COLO668 (cell line): ENCODE measurements around the gene OR4D11.
"Not testable (repeated sequence)": the region's sequence is repeated elsewhere in the genome, so short reads cannot be mapped to it uniquely, and the experiment has no call there.

Experiments
- DNase-seq: peaks from one replicate; lab custom pipeline; 2025; ENCODE audit not compliant: unreplicated experiment; lab: John Stamatoyannopoulos, UW

The OR4D11 gene

DNA sequence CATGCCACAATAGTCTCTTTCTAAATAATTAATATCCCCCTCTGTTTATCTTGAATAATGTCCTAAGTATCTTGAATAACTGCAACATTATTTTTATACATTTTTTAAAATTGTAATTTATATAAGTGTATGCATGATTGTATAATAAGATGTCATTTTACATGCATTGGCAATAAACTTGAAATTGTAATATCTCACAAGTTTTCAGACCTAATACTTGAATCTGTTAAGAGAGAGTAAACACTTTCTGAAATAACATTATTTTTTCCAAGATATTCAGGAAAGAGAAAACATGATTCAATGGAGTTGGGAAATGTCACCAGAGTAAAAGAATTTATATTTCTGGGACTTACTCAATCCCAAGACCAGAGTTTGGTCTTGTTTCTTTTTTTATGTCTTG lies at the start of gene OR4D11:
OR4D11 (plus strand) TSS at position 301 of the 400 bp plus-strand sequence; CDS start at position 301, 0 bp downstream.
- no peak for DNase-seq

DNA sequence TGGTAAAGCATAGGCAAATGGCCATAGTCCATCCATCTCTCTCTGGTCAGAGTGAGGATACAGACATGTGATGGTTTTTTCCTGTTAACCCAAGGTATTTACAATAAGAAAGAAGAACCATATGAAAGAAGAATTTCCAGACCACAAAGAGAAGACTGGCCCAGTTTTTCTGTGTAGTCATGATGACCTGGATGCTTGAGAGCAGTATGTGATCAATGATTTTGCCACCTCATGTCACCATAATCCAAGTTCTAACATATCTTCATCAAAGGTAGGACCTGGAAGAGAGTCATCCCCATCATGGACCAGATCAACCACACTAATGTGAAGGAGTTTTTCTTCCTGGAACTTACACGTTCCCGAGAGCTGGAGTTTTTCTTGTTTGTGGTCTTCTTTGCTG lies 46.7 kb upstream of the OR4D11 start, which contains the start of gene OR4D6:
OR4D6 (plus strand) TSS at position 301 of the 400 bp plus-strand sequence; CDS start at position 301, 0 bp downstream.
- no peak for DNase-seq

DNA sequence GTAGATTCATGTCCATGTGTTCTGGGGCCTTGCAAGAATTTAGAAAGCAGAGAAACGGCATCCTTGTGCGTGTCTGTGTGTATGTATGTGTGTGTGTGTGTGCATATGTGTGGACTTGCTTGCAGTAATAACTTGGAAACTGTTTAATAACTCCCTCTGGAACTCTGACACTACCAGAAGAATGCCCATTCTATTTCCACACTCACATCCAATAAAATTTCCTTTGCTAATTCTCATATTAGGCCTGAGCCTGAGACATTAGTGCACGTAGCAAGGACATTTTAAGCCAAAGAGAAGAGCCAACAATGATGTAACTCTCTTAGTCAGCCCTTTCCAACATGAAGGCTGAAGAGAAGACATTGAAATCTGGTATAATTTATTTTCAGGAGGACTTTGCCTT lies 43.5 kb upstream of the OR4D11 start:
- no peak for DNase-seq

DNA sequence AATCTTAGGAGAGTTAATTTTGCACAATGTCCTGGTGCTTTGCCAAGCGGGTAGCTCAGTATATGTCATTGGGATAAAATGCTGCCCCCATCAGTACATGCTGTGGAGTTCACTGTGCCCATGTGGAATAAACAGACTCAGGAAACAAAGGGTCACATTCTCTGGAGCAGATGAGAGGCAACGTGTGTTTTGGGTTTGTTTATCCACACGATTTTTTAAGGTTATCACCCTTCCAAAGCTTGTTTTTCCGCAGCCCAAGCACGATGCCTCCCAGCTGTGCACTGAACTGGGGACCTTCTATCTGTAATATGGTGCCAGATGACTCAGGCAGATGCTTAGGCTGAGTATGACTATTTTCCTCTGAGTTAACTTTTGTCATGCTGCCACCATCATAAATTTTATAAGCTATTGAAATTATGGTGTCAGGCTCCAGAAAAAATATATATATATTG lies 40.2 kb upstream of the OR4D11 start:
- no peak for DNase-seq

DNA sequence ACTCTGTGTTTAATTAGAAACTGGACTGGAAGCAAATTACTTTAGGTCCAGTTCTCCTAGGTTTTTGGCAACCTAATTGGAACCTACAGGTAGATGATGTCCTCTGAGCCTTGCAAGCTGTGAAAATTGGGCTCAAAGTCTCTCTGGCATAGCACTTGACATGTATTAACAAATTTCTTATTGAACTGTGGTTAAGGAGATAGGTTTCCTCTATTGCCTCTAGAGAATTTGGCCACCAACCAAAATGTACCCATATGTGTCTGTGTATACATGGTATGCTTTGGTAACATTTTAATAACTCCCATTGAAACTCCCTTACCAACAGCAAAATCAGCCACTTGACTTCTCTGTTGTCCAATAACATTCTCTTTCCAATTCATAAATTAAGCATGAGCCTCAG lies 30.4 kb upstream of the OR4D11 start, which contains the start of gene OR4D10:
OR4D10 (plus strand) TSS at position 301 of the 400 bp plus-strand sequence. CDS start 4,115 bp downstream, outside the sequence.
- DNase-seq = no peak

DNA sequence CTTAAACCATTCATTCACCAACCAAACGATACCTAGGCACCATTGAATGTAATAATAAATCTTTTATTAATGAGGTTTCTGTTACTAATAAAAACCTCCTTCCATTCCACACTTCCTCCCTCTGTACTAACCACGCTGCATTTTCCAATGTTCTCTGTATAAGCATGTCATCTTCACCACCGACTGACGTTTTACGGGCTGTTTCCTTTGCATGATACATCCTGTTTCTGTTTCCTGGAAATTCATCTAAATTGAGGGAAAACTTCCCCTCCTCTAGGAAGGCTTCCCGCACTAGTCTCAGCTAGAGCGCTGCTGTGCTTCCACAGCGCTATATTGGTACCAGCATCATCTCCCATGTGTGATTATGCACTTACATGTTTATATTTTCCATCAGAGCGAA lies 28.2 kb upstream of the OR4D11 start:
- no peak for DNase-seq

DNA sequence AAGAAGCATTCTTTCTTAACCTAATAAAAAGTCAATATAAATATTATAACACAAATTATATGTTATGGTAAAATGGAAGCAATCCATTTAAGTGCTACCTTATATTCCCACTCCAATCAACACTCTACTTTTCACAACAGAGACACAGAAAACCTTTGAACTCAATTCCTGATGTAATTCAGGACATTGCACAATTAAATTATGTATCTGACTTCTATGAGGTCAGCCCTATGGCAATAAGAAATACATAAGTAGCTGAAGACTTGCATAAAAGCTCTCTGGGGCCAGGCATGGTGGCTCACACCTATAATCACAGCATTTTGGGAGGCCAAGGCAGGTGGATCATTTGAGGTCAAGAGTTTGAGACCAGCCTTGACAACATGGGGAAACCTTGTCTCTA lies 23.5 kb upstream of the OR4D11 start:
- no peak for DNase-seq

DNA sequence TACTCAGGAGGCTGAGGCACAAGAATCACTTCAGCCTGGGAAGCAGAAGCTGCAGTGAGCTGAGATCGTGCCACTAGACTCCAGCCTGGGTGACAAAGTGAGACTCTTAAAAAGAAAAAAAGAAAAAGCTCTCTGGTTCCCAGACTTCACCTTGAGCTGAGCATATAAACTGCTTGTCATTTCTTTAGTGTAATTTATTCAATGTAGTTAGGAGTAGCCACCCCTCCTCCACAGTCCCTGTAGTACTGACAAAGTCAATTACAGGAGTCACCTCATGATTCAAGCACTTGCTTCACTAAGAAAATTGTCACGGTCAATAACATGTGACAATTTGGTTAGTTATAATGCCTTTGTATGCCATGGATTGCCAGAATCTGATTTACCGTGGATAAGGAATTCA lies 23.0 kb upstream of the OR4D11 start:
- no peak for DNase-seq

DNA sequence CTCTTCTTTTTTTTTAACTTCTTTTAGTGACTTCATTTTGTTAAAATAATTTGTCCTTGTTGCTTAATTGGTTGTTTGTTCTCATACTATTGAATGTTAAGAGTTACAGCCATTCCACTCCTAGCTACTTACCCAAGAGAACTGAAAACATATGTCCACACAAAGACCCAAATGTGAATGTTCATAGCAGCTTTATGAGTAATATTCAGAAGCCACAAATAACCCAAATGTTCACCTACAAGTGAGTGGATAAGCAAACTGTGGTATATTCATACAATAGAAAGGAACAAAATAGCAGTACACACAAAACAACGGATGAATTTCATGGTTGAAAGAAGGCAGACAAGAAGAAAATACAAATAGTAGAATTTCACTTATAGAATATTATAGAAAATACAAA lies 1.4 kb upstream of the OR4D11 start:
- DNase-seq = no peak

DNA sequence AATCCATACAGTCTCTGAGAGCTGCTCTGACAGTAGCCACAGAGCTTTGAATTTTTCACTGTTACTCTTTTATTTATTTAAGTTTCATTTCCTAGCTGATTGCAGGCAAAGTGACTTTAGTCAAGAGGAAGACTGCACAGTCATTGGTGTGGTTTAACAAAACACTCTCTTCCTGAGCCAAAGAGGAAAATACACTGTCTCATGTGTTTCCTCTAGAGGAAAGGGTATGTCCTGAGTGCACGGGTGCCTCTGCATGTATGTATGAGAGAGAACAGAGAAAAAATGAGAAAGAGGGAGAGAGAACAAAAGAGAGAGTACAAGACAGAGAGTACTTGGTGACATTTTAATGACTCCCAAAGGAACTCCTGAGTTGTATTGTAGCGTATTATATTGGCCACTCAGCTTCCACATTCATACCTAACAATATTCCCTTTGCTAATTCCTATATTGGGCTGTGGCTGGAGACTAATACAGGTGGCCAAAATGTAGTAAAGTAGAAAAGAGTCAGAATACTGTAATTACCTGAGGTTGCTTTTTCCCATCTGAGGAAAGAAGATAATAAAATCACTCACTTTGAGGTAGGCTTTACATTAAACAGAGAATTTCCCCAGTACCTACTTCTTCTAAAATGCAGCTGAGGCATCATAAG lies 7.7 kb downstream of the OR4D11 start, which contains the start of gene OR4D9:
OR4D9 (plus strand) TSS at position 599 of the 649 bp plus-strand sequence. CDS start 3,374 bp downstream, outside the sequence.
- DNase-seq = no peak

DNA sequence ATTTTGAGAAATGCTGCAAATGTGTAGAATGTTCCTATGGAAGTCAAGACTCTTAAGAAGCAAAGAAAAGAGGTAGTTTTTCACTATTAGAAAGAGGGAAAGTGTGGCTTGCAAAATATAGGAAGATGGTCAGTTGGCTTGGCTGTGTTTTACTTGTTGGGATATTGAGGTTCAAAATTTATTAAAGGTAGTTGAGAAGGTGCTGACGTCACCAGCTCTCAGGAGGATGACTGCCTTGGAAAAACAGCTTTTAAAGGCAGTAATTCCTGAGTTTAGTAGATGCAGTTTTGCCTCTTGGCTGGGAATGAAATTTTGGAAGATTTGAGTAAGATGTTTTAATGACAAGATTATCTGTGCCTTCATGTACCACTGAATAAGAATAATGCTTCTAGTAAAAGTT lies 8.3 kb downstream of the OR4D11 start:
- no peak for DNase-seq

DNA sequence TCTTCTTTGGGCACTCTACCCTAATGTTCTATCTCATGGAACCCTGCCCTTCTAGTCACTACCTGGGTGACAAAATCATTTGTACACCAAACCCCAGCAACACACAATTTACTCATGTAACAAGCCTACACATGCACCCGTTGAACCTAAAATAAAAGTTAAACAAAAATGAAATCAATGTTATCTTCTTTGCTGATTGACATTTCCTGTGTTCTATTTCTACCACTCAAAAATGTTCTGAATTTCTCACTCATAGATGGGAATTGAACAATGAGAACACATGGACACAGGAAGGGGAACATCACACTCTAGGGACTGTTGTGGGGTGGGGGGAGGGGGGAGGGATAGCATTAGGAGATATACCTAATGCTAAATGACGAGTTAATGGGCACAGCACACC lies 16.8 kb downstream of the OR4D11 start:
- not testable (repeated sequence) for DNase-seq

DNA sequence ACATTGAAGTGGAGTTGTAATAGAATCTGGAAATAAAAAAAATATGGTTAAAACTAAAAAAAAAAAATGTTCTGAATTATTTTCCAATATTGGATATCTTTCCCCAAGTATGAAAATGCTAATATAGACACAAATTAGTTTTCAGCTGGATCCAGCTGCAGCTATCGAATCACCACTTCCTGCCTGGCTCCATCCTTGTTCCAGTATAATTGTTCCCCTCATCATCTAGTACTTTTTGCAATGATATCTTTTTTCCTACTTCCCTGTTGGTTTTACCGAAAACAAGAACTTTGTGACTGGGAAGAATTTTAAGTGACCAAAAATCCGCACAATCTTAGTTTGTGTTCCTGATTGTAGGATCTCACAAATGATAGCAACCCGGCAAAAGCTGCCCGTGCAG lies 17.4 kb downstream of the OR4D11 start:
- DNase-seq = no peak

DNA sequence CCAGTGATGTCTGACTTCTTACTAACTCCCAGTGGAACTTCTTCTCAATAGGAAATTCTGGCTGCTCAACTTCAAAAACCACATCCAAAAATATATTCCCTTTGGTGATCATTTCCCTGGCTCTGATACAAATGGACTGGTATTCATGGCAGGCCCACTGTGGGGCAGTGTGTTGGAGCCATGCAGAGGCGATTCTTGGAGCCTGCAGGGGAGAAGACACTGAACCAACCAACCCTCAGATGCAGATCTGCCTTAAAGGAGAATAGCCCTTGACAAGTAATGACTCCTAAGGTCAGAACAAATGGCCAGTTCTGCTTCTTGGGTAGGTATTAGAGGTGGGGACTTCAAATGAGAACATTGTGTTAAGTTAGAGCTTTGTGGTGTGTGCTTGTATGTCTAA lies 20.2 kb downstream of the OR4D11 start:
- no peak for DNase-seq

DNA sequence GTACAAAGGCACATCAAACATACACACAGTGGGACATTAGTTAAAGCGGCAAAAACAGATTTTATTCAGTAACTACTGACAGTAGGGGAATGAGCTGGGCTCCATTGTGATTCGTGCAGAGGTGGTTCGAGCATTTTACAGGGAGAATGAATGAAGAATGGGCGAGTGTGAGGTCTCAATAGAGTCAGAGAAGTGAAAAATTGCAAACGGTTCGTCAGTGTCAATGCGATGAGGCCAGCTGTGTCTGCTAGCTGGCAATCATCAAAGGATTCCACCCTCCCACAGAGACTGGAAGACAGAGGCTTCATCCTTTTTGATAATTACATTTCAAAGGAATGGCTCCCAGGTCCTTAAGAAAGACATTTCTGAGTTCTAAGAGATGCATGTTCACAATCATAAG lies 25.3 kb downstream of the OR4D11 start:
- no peak for DNase-seq

DNA sequence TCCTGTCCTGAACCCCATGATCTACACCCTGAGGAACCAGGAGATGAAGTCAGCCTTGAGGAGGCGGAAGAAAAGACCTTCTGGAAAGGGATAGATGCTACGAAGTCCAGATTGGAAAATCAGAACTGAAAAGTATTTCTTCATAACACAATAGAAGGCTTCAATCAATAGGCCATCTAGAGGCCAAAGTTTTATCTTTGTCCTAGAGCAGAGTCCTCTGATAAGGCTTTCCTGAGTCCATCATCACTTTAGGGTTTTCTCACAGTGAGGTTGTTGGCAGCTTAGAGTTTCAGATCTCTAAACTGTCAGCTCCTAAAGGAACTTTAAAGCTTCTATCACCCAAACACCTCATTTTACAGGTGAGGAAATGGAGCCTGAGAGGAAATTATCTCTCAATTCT lies 29.2 kb downstream of the OR4D11 start:
- no peak for DNase-seq

DNA sequence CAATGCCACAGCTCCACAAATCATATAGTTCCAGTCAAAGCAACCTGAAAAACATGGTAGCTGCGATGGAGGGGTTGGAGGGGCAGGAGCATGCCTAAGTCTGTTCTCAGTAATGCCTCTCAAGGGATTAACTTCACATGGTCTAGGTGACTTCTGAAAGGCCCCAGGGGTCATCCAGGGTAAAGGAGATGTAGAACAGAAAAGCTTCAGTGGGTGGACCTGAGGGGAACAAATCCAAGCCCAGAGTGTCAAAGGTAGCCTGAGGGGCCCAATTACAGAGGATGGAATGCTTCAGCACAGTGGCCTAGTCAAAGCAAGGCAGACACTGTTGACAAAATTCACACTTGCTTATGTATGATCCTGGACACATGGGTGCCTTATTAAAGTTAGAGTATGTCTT lies 31.3 kb downstream of the OR4D11 start:
- no peak for DNase-seq

DNA sequence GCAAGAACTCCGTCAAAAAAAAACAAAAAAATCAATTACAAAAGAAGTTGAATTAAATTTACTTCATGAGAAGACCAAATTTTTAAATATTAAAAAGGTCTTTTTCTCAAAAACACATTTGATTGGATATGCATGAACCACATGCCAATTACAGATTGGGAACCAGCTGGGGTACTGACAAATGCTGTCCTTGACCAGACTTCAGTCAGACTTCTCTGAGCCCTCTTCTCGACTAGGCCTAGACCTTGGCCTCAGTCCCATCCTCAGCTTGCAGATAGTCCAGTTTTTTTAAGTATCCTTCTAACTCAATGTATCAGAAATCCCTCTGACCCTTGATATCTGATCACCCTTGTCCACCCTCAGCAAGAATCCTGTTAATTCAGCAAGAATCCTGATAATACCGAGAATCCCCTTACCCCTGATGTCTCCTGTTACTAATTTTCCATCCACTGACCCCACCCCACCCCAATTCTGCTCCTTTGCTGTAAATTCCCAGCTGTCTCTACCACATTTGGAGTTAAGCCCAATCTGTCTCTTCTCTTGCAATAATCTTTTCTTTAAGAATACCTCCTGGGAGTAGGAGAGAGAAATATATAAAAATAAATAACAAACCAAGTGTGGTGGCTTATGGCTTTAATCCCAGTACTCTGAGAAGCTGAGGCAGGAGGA lies 38.9 kb downstream of the OR4D11 start:
- DNase-seq = no peak

DNA sequence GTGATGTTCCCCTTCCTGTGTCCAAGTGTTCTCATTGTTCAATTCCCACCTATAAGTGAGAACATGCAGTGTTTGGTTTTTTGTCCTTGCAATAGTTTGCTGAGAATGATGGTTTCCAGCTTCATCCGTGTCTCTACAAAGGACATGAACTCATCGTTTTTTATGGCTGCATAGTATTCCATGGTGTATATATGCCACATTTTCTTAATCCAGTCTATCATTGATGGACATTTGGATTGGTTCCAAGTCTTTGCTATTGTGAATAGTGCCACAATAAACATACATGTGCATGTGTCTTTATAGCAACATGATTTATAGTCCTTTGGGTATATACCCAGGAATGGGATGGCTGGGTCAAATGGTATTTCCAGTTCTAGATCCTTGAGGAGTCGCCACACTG lies 40.3 kb downstream of the OR4D11 start:
- DNase-seq = not testable (repeated sequence)

DNA sequence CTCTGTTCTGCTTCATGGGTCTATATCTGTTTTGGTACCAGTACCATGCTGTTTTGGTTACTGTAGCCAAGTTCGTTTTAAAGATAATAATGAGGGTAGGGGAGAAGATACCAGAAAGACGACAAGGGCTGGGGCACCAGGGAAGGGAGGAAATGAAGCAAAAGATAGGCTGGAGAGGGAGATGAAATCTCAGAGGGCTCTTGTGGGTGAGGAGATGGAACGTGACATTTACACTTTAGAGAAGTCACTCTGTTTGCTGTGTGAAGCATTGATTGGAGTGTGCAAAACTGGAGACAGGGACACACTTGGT lies 41.4 kb downstream of the OR4D11 start:
- no peak for DNase-seq

DNA sequence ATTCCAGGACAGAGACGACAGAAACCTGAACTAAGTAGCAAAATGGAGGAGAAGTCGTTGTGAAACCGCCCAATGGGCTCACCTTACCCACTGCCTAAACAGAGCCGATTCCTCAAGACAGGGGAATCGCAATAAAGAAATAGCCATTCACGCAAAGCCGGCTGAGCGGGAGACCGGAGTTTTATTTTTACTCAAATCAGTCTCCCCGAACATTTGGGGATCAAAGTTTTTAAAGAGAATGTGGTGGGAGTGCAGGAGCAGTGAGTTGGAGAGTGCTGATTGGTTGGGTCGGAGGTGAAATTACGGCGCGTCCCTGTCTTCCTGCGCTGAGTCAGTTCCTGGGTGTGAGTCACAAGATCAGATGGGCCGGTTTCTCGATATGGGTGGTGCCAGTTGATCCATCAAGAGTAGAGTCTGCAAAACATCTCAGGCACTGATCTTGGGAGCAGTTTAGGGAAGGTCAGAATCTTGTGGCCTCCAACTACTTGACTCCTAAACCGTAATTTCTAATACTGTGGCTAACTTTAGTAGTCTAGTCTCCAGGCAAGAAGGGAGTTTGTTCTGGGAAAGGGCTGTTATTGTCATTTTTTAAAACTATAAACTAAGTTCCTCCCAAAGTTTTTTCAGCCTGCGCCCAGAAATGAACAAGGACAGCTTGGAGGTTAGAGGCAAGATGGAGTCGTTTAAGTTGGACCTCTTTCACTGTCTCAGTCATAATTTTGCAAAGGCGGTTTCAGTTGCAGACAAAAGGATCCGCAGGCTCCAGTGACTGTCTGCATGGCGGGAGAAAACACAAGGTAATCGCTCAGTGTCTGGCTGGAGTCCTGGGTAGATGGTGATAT lies 42.0 kb downstream of the OR4D11 start:
- DNase-seq = no peak
